Lower leg skin (tissue), 4 donors: ENCODE results near the gene STRA8. TPM values are rescaled to one million over a fixed set of nuclear protein-coding genes. Genes with fewer than 3 reads are reported as not detected.

ENCODE experiments used
- DNase-seq, 2 donors: peaks; one replicate each; pipeline ENCODE4 v3.0.0-alpha.2; 2019; ENCODE audit warnings: low spot score in 2 of 2
- H3K4me3 ChIP-seq: fragments of 200-600 bp; sonication (generic); 2 replicates; pipeline ENCODE4 v1.5.1; 2017; ENCODE audit warnings: mild to moderate bottlenecking, low read depth; ENCODE audit not compliant: poor library complexity, severe bottlenecking
- CTCF ChIP-seq, 3 donors: fragments of 450-650 bp; IDR thresholded peaks; one replicate each; pipeline ENCODE4 v1.5.1; 2016; ENCODE audit warnings: antibody characterized with exemption in 3 of 3, mild to moderate bottlenecking in 3 of 3, moderate library complexity in 2 of 3
- POLR2A ChIP-seq, 2 donors: fragments of 450-650 bp; IDR thresholded peaks; one replicate each; pipeline ENCODE4 v1.6.1; 2016 to 2017; ENCODE audit warnings: antibody characterized with exemption in 2 of 2, mild to moderate bottlenecking in 1 of 2, moderate library complexity in 1 of 2
- WGBS, 2 donors: methylation state at CpG; one replicate each; pipeline ENCODE4 v1.1.5; 2018; 5-methylcytosine and 5-hydroxymethylcytosine counted together
- intact Hi-C: fragments of 100-400 bp; cut with DNase I; formaldehyde crosslinking; loops from one replicate; pipeline ENCODE4 v1.15.0; 2023; ENCODE audit warnings: low total_unique reads
- total RNA-seq, 4 donors: library from RNA; depleted of rRNA; stranded (reverse); fragments of >200 nt; gene quantifications; one replicate each; pipeline ENCODE4 v1.1.0, GENCODE V29; 2016

The STRA8 gene
- total RNA-seq, 4 donors from 2014 or later = 0.36 to 5.5 TPM; not detected in 2

DNA sequence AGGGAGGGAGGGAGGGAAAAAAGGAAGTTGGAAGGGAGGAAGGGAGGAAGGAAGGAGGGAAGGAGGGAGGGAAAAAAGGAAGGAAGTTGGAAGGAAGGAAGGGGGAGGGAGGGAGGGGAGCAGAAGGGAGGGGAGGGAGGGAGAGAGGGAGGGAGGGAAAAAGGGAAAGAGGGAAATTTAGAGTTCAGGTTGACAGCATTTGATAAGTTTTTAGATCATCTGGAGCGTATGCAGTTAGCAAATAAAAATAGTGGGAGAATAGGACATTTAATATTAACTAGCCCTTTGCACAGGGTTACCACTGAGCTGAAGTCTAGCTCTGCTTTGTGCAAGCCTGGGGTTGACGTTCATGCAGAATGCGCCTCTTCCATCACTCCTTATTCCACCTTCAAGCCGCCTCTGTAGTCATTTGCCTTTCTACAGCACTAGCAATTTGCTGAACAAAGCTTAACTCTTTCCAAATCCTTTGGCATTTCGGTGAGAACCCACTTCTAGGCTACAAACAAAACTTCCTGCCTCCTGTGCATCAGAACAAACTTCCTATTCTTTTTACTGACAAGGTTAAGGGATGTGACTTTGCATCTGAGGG is 8.6 kb downstream of the STRA8 start:
- peak in 1 of 2 donors; percentile 8 for DNase-seq
- 76 to 78% methylated on average over 5 of the region's 5 CpGs for WGBS, 2 donors
- TF ChIP-seq CTCF (IDR thresholded peaks at IDR 0.05) = no peak
- TF ChIP-seq POLR2A (IDR thresholded peaks at IDR 0.05) = no peak

DNA sequence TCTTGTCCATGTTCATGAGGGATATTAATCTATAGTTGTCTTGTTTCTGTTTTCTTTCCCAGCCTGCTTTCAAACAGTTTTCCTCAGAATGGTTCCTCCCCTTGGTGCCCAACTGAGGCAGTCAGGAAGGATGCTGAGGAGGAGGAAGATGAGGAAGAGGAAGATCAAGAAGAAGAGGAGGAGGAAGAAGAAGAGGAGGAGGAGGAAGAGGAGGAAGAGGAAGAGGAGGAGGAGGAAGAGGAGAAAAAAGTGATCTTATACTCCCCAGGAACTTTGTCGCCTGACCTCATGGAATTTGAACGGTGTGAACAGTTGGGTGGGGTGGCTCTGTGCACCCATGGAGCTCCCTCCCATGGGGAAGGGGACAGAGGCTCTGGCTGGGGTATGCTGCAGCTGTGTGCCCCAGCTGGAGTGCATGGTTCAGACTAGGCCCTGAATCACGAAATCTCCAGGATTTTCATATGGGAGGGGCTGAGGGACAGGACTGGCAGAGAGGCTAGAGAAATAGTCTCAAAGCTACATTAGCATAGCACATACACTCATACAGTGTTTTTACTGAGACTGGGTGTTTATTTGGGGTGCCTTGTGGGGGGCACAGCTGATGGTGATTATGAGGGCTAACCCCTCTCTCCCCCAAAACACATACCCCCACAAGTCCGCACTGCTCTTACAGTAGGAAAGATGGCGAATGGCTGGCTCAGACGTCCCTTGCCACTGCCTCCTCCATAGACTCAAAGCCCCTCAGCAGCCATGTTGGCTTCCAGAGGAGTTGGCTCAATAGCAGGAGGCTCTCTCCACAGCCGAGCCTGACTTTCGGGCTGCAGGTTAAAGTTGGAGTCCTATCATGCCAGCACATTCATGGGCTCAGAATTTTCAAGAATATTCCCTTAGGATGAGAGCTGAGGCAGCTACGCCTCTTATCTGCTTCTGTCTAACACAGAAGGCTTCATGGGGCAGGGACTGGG is 11.9 kb downstream of the STRA8 start:
- intact Hi-C loops = no loop called here
- 86 to 91% methylated on average over 9 of the region's 9 CpGs for WGBS, 2 donors
- TF ChIP-seq POLR2A (IDR thresholded peaks at IDR 0.05) (no peak), CTCF (IDR thresholded peaks at IDR 0.05) (no peak)
- peak; percentile 3 to 45 for DNase-seq
- H3K4me3 ChIP-seq = no peak overlapping the region

More for the DNA sequence above, 8.6 kb downstream of the STRA8 start:
- intact Hi-C loops = no loop called here
- H3K4me3 ChIP-seq = no peak overlapping the region

- WGBS, 2 donors = 97% methylated on average over 43 of the region's 43 CpGs
- H3K4me3 ChIP-seq = no peak overlapping the region
- DNase-seq = peak; percentile 7 to 64
- intact Hi-C loops = no loop called here
- TF ChIP-seq POLR2A (IDR thresholded peaks at IDR 0.05) (no peak), CTCF (IDR thresholded peaks at IDR 0.05) (no peak)
These were observed 12.7 kb downstream of the STRA8 start for GRCh38 chr7:135246191-135246825.

GRCh38 chr7:135247746-135248471 is 14.3 kb downstream of the STRA8 start:
- TF ChIP-seq CTCF (IDR thresholded peaks at IDR 0.05) (no peak), POLR2A (IDR thresholded peaks at IDR 0.05) (no peak)
- H3K4me3 ChIP-seq = no peak overlapping the region
- intact Hi-C loops = no loop called here
- peak; percentile 8 to 56 for DNase-seq
- WGBS, 2 donors = 93 to 94% methylated on average over 22 of the region's 22 CpGs

DNA sequence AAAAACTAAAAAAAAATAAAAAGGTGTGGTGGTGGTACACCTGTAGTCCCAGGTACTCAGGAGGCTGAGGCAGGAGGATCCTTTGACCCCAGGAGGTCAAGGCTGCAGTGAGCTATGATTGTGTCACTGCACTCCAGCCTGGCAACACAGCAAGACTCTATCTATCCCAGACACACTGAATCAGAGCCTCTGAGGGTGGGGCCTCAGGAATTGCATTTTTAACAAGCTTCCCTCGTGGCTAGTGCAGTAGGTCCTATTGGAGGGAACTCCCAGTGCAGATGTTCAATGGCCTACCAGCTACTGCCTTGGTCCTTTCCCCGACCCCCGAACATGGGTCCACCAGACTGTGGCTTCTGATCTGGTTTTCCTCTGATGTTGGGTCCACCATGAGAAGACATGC is 14.9 kb downstream of the STRA8 start:
- no peak for TF ChIP-seq POLR2A (IDR thresholded peaks at IDR 0.05)
- TF ChIP-seq CTCF (IDR thresholded peaks at IDR 0.05) = no peak
- no peak overlapping the region for H3K4me3 ChIP-seq
- peak in 1 of 2 donors; percentile 52 for DNase-seq
- 82 to 95% methylated on average over 3 of the region's 3 CpGs for WGBS, 2 donors
- intact Hi-C loops = no loop called here
